Suprapubic skin (tissue), 4 donors: ENCODE measurements around the gene DROSHA. TPM values are rescaled to one million over a fixed set of nuclear protein-coding genes. Genes with fewer than 3 reads are reported as not detected.

Experiments used
- DNase-seq, 2 donors: peaks; one replicate each; pipeline ENCODE4 v3.0.0-alpha.2; 2019; ENCODE audit warnings: low spot score in 2 of 2
- H3K27ac ChIP-seq: fragments of 200-600 bp; sonication (generic); one replicate; pipeline ENCODE4 v1.5.1; 2019
- H3K27me3 ChIP-seq: fragments of 200-600 bp; sonication (generic); one replicate; pipeline ENCODE4 v1.5.1; 2019
- H3K36me3 ChIP-seq: fragments of 200-600 bp; sonication (generic); one replicate; pipeline ENCODE4 v1.5.1; 2019
- H3K4me1 ChIP-seq: fragments of 200-600 bp; sonication (generic); one replicate; pipeline ENCODE4 v1.5.1; 2019
- H3K4me3 ChIP-seq: fragments of 200-600 bp; sonication (generic); one replicate; pipeline ENCODE4 v1.5.1; 2019; ENCODE audit warnings: mild to moderate bottlenecking
- H3K9me3 ChIP-seq: fragments of 200-600 bp; sonication (generic); one replicate; pipeline ENCODE4 v1.5.1; 2019
- CTCF ChIP-seq, 2 donors: fragments of 200-600 bp in 1 of 2; fragments of 450-650 bp in 1 of 2; sonication (generic) in 1 of 2; IDR thresholded peaks; one replicate each; pipeline ENCODE4 v1.5.1; 2016 to 2019; ENCODE audit warnings: antibody characterized with exemption in 2 of 2, mild to moderate bottlenecking in 1 of 2, moderate library complexity in 1 of 2
- EP300 ChIP-seq: sonication (generic); formaldehyde crosslinking; IDR thresholded peaks from one replicate; pipeline ENCODE4 v1.6.1; 2017; ENCODE audit warnings: antibody characterized with exemption
- POLR2A ChIP-seq, 2 donors: fragments of 450-650 bp; IDR thresholded peaks; one replicate each; pipeline ENCODE4 v1.6.1; 2017; ENCODE audit warnings: antibody characterized with exemption in 2 of 2, mild to moderate bottlenecking in 2 of 2, moderate library complexity in 2 of 2
- POLR2AphosphoS5 ChIP-seq, 3 donors: sonication (generic); formaldehyde crosslinking; IDR thresholded peaks; one replicate each; pipeline ENCODE4 v1.6.1; 2017; ENCODE audit warnings: antibody characterized with exemption in 3 of 3
- WGBS: methylation state at CpG from one replicate; pipeline ENCODE4 v1.1.5; 2018; 5-methylcytosine and 5-hydroxymethylcytosine counted together
- total RNA-seq, 4 donors: library from RNA; depleted of rRNA; stranded (reverse); fragments of >200 nt; gene quantifications; one replicate each; pipeline ENCODE4 v1.1.0, GENCODE V29; 2016

DROSHA gene
- total RNA-seq, 4 donors from 2014 or later = 25.5 to 69.7 (median 34.6) TPM

GRCh38 chr5:31413030-31413812 lies 118.7 kb downstream of the DROSHA start:
- DNase-seq = no peak
- Histone ChIP-seq H3K4me1 (peaks cover 14% of the 10 kb centered on the region), H3K27me3 (no peaks in the 10 kb centered on the region), H3K36me3 (peaks cover 35% of the 10 kb centered on the region), H3K27ac (no peak overlapping the region), H3K4me3 (no peak overlapping the region), H3K9me3 (no peaks in the 10 kb centered on the region)
- WGBS = 52% methylated on average over 6 of the region's 8 CpGs
- TF ChIP-seq POLR2AphosphoS5 (IDR thresholded peaks at IDR 0.05) = no peak
- no peak for TF ChIP-seq CTCF (IDR thresholded peaks at IDR 0.05)
- TF ChIP-seq EP300 = no peak

- H3K4me1 ChIP-seq = peaks cover 14% of the 10 kb centered on the region
- no peaks in the 10 kb centered on the region for H3K9me3 ChIP-seq
- no peaks in the 10 kb centered on the region for H3K27me3 ChIP-seq
- WGBS = 38% methylated on average over 1 of the region's 1 CpG
- H3K4me3 ChIP-seq = no peak overlapping the region
- TF ChIP-seq EP300 (no peak), POLR2AphosphoS5 (IDR thresholded peaks at IDR 0.05) (no peak), CTCF (IDR thresholded peaks at IDR 0.05) (no peak), POLR2A (IDR thresholded peaks at IDR 0.05) (no peak)
- no peak overlapping the region for H3K27ac ChIP-seq
- DNase-seq = no peak
- H3K36me3 ChIP-seq = peaks cover 32% of the 10 kb centered on the region
Observed at GRCh38 chr5:31412324-31412723, 119.6 kb downstream of the DROSHA start.

- peaks cover 14% of the 10 kb centered on the region for H3K4me1 ChIP-seq
- no peak overlapping the region for H3K4me3 ChIP-seq
- no peak for DNase-seq
- no peaks in the 10 kb centered on the region for H3K27me3 ChIP-seq
- no peak overlapping the region for H3K27ac ChIP-seq
- TF ChIP-seq POLR2A (IDR thresholded peaks at IDR 0.05) (no peak), POLR2AphosphoS5 (IDR thresholded peaks at IDR 0.05) (no peak), CTCF (IDR thresholded peaks at IDR 0.05) (no peak), EP300 (no peak)
- H3K36me3 ChIP-seq = peaks cover 35% of the 10 kb centered on the region
- no peaks in the 10 kb centered on the region for H3K9me3 ChIP-seq
- WGBS = 92% methylated on average over 5 of the region's 5 CpGs
Observed at GRCh38 chr5:31410089-31410488, 121.8 kb downstream of the DROSHA start.

GRCh38 chr5:31408814-31409213 lies 123.1 kb downstream of the DROSHA start:
- no peak for DNase-seq
- no peak for TF ChIP-seq POLR2A (IDR thresholded peaks at IDR 0.05)
- TF ChIP-seq CTCF (IDR thresholded peaks at IDR 0.05) = no peak
- TF ChIP-seq POLR2AphosphoS5 (IDR thresholded peaks at IDR 0.05) = no peak
- no peak for TF ChIP-seq EP300
- Histone ChIP-seq H3K27me3 (no peaks in the 10 kb centered on the region), H3K27ac (no peak overlapping the region), H3K36me3 (peaks cover 48% of the 10 kb centered on the region), H3K4me3 (no peak overlapping the region), H3K4me1 (peaks cover 14% of the 10 kb centered on the region), H3K9me3 (no peaks in the 10 kb centered on the region)

DNA sequence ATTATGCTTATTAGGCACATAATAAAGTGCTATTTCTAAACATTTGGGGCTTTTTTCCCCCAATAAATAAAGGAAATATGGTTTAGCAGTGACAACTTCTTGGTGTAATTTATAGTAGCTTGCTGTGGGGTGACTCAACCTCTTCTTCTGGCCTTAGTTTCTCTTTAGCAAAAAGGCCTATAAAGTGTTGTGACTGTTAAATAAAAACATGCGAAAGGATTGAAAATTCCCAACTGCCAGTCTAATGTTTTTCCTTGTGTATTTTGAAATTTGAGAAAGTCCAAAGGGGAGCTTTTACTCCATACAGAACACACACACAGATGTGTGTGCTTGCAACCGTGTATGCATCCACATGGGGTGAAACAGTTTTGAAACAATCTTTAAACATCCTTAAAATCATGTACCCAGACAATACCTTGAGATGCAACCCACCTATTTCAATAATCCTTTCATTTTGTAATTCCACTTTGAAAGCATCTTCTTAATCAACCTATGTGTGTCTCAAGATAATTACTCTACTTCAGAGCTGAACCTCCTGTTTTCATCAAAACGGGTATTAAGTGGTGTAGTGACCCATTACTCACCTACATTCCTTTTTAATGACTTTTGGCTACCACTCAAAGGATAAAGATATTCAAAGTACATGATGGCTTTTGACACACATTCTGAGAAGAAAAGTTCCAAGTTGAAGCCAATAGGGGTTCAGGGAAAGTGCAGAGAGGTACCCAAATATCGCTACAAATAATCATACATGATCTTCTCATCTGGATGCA lies 123.8 kb downstream of the DROSHA start:
- Histone ChIP-seq H3K27me3 (no peaks in the 10 kb centered on the region), H3K36me3 (peaks cover 48% of the 10 kb centered on the region), H3K4me3 (no peak overlapping the region), H3K9me3 (no peaks in the 10 kb centered on the region), H3K27ac (no peak overlapping the region), H3K4me1 (peaks cover 7% of the 10 kb centered on the region)
- 79% methylated on average over 4 of the region's 4 CpGs for WGBS
- no peak for DNase-seq
- TF ChIP-seq POLR2AphosphoS5 (IDR thresholded peaks at IDR 0.05) (no peak), EP300 (no peak), CTCF (IDR thresholded peaks at IDR 0.05) (no peak), POLR2A (IDR thresholded peaks at IDR 0.05) (no peak)
